SKM-1 treated with dmso at 0.1 percent for 144 hours (cell line): Measurements from ENCODE around the gene GPR12.
"Not testable (repeated sequence)": the region's sequence is repeated elsewhere in the genome, so short reads cannot be mapped to it uniquely, and the experiment has no call there.

Experiments used
- DNase-seq: peaks from one replicate; lab custom pipeline; 2025; ENCODE audit not compliant: unreplicated experiment; lab: John Stamatoyannopoulos, UW

The GPR12 gene

DNA sequence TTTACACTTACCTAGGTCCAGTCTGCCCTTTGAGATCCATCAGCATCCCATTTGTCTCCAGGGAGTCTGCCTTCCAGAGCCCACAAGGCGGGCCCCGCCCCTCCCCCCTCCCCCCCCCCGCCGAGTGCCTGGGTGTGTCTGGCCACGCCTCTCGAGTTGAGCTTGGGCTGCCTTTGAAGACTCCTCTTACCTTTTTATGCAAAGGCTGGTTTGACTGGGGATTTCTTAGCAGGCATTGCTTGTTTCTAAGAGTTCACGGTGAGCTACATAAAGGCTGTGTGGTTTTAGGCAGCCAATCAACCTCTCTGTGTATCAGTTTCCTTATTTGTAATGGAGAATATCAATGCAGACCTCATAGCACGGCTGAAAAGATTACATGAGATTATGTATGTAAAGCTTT lies 11.3 kb downstream of the GPR12 start:
- no peak for DNase-seq

DNA sequence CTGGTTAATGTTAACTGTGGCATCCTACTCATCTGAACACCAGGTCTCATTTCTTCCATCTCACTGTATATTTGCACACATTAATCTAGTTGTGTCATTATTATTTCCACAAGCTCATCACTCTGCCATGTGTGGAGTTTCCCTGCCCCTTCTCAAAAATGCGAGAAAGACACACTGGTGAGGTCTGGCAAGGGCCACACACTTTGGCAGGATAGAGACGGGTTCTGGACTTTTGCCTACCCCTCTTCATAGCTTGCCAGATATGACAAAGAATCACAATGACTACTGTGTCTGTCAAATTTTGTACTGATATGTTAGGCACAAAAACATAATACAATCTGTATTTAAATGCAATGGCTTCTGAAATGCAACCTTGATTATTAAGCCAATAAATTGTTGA lies 12.9 kb downstream of the GPR12 start:
- no peak for DNase-seq

DNA sequence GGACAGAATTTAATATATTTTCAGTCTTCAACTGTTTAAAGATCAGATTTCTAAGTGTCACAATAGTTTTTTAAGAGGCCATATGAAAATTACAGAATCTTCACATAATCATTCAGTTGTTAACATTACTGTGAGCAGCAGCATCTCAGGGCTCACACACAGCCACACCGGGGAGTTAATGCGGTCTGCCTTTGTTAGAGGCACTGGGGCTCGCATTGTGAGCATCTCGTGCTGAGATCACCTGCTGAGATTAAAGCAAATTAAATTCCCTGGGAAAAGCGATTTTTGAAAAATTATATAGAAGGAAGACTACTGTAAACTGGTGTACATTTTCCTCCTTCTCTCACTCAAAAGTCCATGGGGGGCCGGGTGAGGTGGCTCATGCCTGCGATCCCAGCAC lies 16.6 kb downstream of the GPR12 start:
- no peak for DNase-seq

DNA sequence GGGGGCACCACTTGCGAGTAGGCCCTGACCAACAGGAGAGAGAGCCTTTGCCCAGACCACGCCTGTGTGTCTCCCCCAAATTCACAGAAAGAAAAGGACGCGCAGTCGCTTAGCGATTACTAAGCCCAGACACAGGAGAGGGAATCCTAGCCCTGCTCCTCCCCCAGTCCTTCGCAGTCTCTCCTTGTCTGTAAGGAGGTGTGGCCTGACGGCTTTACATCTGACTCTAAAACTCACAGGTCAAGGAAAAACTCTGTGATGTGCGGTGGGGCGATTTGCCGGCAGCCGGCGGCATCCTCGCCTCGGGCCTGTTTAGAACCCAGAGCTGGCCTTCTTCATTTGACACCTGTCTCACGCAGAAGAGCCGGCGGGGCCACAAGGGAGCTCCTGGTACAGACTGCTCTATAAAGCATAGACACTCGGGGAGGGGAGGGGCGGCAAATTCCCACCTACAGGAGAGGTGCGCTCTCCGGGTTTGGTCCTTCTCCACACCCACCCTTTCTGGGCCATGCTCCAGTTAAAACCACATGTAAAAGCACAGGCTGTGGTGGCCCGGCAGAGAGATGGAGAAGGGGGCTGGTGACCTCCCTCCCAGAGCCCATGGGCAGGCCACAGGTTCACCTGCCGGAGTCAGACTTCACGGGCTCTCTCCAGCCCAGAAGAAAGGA lies 17.8 kb downstream of the GPR12 start:
- DNase-seq, result no peak

DNA sequence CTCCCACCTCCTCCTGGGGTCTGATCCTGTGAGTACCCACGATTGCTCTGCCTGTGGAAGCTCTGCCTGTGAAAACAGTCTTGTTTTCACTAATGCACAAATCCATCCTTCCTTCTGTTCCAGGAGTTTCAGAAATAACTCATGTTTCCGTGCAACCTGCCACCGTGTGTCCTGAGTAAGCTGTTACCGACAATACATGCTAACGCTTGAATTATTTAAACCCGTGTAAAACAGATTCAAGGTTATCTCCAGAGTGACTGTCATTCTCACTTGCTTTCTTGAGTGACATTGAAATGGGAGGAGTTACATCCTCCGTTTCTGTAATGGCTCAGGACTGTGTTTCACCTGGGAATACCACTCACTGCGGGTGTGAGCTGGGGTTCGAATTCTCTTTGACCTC lies 24.9 kb downstream of the GPR12 start:
- no peak for DNase-seq

DNA sequence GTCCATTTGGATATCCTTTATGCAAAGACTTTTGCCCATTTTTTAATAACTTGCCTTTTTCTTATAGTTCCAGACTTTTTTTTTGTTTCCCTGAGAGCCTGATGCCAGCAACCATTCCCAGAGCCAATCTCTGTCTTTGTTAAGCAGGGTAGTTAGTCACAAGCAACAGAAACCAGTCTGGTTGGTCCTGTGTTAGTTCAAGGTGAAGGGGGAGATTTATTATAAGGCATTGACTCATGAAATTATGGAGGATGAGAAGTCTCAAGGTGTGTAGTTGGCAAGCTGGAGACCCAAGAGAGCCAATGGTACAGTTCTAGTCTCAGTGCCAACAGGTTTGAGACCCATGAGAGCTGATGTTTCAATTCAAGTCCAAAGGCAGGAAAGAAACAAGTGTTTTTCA lies 33.0 kb downstream of the GPR12 start:
- DNase-seq, result no peak

DNA sequence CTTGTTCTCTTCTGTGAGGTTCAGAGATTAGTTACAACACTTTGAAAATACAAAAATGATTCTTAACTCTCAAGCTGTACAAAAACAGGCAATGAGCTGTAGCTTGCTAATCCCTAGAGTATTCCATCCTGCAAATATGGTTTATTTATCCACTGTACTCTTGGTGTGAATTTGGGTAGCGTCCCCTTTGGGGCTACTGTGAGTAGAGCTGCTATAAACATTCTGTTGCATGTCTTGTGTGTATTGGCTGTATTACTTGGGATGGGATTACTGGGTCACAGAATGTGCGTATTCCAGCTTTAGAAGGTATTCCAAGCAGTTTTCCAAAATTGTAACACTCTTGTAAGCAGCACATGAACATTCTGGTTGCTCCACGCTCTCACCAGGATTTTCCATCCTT lies 33.5 kb downstream of the GPR12 start:
- no peak for DNase-seq

DNA sequence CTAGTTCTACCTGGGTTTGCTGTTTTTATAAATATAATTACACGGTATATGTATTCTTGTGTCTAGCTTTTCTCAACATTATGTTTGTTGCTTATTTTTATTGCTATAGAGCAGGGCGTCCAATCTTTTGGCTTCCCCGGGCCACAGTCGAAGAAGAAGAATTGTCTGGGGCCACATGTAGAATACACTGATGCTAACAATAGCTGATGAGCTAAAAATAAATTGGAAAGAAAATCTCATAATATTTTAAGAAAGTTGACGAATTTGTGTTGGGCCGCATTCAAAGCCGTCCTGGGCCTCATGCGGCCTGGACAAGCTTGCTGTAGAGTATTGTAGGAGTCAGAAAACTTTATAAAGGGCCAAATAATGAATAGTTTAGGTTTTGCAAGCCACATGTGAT lies 33.9 kb downstream of the GPR12 start:
- no peak for DNase-seq

DNA sequence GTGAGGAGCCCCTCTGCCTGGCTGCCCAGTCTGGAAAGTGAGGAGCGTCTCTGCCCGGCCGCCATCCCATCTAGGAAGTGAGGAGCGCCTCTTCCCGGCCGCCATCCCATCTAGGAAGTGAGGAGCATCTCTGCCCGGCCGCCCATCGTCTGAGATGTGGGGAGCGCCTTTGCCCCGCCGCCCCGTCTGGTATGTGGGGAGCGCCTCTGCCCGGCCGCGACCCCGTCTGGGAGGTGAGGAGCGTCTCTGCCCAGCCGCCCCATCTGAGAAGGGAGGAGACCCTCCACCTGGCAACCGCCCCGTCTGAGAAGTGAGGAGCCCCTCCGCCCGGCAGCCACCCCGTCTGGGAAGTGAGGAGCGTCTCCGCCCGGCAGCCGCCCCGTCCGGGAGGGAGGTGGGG lies 37.0 kb downstream of the GPR12 start:
- not testable (repeated sequence) for DNase-seq

DNA sequence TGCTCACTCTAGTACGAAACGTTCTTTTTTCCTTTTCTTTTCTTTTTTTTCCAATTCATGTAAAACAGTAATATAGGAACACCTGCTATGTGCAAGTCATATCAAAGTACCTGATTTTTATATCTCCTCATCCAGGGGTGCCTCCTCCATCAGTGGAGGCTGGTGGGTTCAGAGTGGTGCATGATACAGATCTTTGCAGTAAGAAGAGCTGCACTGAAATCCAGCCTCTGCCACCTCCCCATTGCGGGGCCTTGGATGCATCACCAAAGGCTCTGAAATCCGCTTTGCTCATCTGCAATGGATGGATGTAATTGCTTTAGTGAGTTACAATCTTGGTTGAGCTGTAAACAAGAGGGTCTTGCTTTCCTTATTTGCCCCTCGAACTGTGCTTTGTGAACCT lies 38.3 kb downstream of the GPR12 start:
- DNase-seq, result no peak

DNA sequence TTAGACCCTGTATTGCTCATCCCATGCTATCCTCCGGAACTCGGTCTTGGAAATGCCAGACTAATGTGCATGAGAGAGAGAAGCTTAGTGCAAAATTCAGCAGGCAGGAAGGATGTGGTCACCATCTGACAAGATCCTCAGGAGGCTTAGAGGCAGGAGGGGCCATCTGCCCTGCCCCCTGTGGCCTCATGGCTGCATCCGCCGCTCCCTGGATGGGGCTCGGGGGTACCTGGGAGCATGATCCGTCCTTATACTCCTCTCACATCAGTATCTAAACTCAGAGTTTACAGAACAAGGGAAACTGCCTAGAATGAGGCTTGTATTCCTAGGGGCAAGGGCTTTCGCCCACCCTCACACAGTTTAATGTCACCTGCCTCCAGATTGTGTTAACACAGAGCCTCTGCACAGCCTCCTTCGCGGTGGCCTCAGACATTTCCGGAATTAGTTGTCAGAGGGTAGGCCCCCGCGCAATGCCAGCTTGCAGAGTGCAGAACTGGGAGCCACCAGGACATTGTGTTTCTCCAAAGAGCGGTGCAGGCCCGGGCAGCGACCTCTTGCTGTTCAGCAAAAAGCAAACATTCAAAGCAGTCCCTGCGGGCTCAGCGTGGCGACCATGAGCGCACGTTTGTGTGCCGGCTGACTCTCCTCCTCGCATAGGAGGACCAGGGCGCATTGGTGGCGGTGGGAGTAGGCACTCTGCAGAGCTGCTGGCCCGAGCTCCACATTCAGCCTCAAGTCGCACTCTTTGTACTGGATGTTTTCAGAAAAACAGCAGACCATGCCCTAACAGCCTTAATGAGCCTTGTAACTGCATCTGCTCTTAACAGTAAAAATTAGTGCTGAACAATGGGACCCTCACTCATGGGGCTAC lies 39.1 kb downstream of the GPR12 start:
- DNase-seq, result peak; percentile 80

DNA sequence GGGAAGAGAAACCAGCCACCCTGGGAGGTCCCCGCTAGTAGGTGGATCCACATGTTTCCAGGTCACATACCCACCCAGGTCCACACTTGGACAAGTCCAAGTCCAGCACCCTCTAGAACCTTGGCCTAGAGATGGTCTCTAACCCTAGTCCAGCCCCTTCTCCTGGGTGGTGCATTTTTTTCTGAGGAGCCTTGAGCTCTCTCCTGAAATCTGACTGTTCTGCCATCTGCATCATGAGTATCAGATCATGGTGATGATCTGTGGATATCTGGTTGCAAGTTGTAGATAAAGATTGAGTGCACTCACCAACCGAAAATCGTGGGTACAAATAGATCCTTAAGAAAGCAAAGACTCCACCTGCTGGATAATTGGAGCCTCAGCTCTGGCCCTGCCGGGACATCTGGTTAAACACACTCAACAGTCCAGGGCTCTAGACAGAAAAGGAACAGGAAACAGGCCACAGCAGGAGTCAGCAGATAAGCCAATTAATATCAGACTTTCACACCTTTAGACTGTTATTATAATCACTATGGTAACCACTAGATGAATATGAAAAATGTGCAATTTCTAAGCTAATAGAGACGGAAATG lies 41.1 kb downstream of the GPR12 start:
- DNase-seq, result peak; percentile 62

DNA sequence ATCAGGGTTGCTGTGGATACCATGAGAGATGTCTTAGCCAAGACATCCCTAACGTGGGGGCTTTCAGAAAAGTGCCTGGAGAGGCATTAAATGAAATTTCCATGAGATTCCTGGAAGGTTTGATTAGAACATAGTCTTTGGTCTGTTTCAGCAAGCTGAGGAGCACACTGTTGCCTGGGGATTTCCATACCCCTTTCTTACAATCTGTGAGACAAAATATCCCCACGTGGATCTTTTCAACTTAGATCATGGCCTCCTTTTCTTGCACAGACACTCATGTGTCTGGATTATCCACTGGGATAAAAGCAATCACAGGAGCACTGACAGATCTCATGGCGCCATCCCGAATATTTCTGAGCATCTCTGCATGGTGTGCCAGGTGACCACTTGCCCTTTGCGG lies 41.7 kb downstream of the GPR12 start:
- DNase-seq, result no peak

DNA sequence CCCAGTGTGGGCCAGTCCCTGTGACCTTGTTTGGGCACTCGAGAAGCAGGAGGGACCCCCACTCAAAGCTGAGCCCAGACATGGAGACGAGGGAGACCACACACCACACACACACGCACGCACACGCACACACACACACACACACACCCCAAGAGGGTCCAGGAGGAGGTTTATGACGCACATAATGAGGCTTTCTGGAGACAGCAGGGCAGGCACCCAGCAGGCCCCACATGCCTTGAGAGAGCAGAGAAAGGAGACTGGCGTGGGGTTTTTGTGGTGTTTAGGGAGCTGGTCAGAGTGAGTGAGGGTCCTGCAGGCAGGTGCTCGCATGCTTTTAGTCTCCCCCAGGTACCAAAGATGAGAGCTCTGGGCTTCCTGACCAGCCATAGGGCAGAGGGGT lies 42.4 kb downstream of the GPR12 start:
- DNase-seq, result no peak

DNA sequence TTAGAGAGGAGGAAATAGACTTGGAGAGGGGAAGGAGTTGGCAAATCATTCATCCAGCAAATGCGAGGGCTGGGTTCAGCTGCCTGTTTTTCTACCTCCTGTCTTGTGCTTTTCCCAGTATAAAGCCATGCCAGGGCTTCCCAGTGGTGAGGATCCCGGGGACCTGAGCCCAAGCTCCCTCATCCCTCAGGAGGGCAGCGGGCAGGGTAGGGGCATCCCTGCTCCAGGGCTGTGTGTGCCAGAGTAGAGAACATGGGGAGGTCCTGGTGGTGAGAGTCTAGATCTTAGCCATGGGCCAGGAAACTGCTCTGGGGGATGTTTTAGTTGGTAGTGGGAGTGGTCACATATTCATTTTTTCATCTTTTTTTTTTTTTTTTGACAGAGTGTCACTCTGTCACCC lies 43.6 kb downstream of the GPR12 start:
- no peak for DNase-seq

DNA sequence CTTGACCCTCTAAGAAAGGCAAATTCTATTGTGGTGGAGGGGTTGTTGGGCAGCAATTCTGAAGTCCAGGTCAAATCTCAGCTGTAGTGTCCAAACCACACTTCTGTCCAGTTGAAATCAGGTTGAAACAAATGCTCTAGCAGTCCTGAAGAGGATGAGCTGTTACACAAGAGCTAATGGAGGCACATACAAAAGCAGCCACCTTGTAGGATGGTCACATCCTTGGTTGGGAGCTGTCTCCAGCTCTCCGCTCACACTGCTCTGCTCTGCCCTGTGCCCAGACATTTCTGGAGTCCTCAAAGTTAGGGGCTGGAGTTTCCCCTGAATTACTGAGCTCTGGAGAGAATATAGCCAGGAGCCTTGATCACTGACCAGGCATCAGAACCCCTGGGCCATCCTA lies 47.2 kb downstream of the GPR12 start:
- DNase-seq, result no peak

DNA sequence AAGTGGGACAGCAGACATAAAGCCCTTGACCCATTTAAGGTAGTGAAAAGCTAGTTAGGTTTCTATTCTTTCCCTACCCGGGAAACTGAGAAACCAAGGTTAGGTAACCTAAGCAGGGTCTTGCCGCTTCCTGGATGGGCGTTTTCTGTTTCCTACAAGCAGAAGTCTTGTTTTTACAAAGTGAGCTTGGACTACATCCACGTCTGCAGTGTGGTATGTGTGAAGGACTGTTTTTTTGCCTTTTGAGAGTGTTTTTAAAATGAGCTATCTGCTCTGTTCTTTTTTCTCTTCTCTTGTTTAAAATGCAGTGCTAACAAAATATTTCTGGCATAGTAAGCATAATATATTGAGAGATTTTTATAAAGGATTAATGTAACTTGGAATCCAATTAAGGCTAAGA lies 49.4 kb downstream of the GPR12 start:
- no peak for DNase-seq

DNA sequence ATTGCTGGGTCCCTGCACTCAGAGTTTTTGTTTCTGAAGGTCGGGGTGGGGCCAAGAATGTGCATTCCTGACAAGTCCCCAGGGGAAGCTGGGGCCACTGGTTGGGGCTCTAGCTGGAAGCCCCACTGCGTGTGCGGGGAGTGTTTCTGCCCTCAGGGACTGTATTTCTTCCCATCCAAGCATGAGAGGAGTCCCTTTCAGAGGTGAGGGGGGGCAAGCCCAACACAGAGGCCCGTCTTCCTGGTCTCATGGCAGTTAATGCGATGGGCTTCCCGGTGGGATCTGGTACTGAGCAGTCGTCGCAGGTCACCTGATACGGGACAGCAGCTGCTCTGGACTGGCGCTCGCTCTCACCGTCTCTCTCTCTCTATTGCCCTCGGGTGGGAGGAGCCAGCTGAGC lies 50.4 kb downstream of the GPR12 start:
- no peak for DNase-seq

DNA sequence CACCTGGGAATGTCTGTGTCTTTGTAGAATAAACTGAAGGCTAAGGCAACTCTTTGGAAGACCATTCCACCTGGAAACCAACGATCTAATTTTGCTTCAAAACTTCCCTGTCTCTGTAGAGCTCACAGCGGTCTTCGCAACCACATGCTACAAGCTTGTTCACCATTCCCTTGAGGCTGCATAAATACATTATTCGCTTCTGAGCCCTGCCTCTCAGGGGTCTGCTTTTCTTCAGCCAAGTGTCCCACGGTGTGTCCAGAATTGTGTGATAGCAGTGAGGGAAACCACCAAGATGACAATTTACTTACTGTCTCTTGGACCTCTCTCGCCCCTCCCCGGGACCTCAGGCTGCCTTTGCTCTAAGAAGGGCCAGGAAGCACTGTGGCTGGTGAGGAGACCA lies 51.1 kb downstream of the GPR12 start:
- no peak for DNase-seq

DNA sequence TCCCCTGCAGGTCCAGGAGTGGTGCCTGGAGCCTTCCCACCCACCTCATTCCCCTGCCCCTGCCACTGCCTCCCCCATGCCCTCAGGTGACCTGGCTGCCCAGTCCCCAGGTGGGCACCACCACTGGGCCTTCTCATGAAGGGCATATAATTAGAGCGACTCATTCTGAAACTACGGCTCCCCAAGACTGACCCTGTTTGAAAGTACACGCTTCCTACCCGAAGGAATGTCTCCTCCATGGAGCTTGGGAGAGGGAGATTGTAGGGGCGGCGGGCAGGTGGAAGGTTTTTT lies 52.6 kb downstream of the GPR12 start:
- DNase-seq, result no peak

DNA sequence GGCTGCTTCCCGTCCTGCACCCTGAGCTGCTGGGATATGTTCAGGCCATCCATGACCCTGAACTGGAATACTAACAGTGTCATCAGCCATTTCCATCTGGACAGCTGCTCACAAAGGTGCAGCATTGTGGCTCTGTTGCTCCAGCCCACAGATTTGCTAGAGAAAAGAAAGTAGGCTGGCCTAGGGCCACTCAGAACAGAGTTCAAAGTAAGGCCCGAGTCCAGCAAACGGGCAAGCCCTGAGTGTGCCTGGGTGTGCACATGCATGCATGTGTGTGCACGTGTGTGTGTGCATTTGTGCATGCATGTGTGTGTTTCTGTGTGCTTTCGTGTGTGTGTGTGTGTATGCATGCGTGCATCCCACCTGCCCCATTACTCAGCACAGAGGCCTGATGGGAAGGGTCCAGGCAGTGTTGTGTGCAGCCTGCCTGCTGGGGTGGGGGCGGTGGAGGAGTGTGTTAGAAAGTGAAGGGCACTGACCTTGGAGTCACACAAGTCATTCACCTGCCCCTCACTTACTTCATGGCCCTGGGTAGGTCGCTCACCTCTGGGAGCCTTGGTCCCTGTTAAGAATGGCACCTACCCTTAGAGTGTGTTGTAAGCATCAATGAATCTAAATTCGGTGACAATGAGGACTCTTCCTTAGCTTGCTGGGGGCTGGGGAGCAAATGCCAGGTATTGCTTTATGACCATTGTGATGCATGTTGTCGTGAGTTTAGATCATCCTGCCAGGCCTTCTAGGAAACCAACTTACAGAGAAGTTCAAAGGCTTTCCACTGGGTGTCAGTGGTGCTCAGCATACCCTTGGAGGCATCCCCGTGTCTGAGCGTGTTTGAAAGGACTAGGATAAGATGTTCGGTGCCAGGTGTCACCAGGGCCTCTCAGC lies 53.2 kb downstream of the GPR12 start:
- peak; percentile 54 for DNase-seq

DNA sequence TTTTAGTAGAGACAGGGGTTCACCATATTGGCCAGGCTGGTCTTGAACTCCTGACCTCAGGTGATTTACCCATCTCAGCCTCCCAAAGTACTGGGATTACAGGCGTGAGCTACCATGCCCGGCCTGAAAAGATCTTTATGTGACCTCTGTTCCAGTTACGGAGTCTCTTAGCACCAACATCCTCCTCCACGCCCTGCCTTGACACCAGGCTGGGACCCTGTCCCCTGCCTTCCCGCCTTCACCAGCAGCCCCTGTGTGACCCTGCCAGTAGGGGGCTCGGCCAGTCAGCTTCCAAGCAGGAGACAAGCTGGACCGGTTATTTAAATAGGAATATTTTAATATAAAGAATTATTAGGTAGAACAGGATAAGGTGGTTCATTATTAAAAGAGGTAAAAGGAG lies 54.2 kb downstream of the GPR12 start:
- DNase-seq, result no peak
